Measurements from ENCODE around the gene FZD4.
"Not testable (repeated sequence)": the region's sequence is repeated elsewhere in the genome, so short reads cannot be mapped to it uniquely, and the experiment has no call there.

FZD4 gene
- 0 reads per million in 4 donors for total RNA-seq

DNA sequence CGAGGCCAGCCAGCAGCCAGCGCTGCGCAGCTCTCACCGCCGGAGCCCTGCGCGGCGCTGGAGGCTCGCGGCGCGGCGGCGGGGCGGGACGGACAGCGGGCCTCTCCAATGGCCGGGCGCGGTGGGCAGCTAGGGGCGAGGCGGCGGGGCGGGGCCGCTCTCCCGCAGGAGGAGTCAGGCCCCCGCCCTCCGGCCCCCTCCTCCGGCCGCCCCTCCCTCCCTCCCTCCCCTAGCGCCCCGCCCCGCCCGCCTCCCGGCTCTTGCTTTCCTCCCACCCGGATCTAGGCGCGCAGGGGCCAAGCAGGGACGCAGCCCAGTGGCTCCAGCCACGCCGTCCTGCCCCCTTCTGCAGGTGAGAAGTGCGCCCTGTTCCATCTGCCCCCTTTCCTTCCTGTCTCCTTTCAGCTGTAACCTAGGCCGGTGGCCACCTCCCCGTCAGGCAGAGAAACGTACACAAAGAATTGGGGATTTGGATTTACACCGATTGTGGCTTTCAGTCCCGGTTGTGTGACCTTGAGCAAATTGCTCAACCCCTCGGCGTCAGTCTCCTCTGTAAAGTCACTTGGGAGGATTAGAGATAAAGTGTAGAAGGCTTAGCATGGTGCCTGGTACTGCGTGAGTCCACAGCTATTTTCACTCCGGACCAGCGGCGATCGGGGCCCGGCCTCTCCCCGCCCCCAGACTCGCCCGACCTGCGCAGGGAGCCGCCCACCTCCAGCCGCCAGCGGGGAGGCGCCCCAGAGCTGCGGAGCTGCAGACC, at the start of gene FZD4:
Gene FZD4 (minus strand): TSS at position 35 of the 760 bp plus-strand sequence. CDS start 310 bp downstream, outside the sequence.
- peak in 2 of 5 donors; percentile 14 to 52 for DNase-seq

- DNase-seq: not testable (repeated sequence)
Measured at GRCh38 chr11:87004281-87004680, 49.1 kb upstream of the FZD4 start.

- DNase-seq: no peak
Measured at GRCh38 chr11:87002918-87003317, 47.7 kb upstream of the FZD4 start.

GRCh38 chr11:86999859-87000753, 44.9 kb upstream of the FZD4 start:
- no peak for DNase-seq

DNA sequence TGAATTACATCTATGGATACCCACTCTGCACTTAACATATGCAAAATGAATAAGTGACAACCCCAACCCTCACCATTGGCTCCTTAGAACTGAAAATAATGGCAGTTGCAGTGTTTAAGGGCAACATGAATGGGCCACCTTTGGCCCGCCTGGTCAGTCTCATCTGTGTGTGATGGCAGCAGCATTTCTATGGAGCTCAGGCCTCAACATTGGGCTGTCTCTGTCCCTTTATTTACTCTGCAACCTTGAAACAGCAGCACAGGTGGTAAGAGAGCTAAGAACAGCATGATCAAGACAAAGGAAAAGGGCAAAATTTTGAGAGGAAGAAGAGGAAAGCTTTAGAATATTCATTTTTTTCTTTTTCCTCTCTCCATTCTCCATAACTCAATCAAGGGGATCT, 44.2 kb upstream of the FZD4 start:
- DNase-seq: no peak

DNA sequence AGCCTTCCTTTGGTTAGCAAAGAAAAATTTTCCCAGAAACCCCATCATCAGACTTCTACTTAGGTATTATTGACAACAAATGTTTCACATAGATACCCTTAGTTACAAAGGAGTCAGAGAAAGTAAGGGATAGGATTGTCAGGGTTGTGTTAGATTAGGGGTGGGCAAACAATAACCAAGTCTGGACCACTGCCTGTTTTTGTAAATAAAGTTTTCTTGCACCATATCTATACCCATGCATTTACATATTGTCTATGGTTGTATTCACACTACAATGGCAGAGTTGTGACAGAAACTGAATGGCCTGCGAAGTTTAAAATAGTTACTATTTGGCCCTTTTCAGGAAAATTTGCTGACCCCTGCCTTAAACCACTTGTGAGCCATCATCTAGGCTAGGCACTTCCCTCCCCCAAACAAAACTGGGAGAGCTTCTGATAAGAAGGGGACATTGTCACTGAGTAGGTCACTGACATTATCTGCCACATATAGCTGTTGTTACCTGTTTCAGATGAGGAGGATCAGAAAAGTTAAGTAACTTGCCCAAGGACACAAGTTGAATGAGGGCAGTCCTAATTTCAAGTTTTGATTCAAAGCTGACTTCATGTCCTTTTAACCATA, 41.9 kb upstream of the FZD4 start:
- no peak for DNase-seq

GRCh38 chr11:86993031-86993430, 37.8 kb upstream of the FZD4 start:
- DNase-seq: no peak

DNA sequence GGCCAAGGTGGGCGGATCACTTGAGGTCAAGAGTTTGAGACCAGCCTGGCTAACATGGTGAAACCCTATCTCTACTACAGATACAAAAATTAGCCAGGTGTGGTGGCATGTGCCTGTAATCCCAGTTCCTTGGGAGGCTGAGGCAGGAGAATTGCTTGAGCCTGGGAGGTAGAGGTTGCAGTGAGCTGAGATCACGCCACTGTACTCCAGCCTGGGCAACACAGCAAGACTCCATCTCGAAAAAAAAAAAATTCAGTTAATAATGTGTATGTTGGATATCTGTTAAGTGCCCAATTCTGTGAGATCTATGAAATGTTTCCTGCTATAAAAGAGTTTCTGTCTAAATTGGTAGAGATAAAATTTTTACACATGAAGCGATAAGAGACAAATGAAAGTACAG, 37.1 kb upstream of the FZD4 start:
- DNase-seq: not testable (repeated sequence)

- no peak for DNase-seq
Measured at GRCh38 chr11:86991341-86991740, 36.1 kb upstream of the FZD4 start.

DNA sequence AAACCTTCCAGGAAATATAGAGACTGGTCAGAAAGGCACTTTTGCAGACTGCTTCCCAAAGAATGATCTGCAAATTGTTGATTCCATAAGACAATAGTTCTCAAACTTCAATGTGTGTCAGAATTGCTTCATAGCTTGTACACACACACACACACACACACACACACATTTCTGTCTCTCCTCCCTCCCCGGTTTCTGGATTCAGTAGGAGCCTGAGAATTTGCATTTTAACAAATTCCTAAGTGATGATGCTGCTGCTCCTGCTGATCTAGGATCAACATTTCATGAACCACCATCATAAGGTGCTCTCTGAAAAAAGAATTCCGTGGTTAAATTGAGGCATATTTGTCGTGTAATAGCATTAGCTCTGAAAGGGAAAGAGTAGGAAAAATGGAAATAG, 35.3 kb upstream of the FZD4 start:
- no peak for DNase-seq

- DNase-seq: no peak
Measured at GRCh38 chr11:86990031-86990430, 34.8 kb upstream of the FZD4 start.

DNA sequence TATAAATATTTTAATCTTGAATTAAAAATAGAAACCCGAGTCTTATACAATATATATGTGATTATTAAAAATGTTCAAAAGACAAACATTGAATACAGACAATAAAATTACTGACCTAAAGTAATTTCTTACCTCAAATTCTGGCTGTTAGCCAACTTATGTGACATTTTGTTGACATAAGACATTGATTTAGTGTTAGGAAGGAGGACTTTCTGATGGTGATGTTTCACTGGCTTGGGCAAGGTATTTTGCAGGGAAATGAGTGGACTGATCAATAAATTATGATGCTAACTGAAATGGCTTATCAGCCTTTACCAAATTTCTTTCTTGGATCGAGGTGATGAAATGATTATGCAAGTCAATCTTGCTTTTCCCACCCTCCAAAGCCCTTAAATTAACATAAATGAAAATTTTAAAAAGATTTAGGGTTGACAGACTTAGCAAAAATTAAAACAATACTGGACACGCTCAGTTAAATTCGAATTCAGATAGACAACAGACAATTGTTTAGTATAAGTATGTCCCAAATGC, 33.2 kb upstream of the FZD4 start:
- DNase-seq: no peak

DNA sequence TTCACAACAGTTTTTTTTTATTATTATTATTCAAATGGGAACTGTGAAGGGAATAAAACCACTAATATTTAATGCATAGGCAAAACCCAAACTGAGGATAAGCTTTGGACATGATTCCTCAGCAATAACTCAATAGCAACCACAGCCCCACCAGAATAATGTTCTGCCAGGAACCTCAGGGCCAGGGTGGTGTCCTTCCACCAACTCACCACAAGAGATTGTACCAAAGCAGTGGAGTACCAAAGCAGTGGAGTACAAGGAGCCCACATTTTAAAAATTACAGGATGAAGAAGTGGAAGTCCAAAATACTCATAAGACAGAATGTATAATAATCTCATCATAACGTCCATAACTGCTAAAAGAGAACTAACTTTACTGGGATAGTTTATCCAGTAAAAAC, 32.5 kb upstream of the FZD4 start:
- no peak for DNase-seq

DNA sequence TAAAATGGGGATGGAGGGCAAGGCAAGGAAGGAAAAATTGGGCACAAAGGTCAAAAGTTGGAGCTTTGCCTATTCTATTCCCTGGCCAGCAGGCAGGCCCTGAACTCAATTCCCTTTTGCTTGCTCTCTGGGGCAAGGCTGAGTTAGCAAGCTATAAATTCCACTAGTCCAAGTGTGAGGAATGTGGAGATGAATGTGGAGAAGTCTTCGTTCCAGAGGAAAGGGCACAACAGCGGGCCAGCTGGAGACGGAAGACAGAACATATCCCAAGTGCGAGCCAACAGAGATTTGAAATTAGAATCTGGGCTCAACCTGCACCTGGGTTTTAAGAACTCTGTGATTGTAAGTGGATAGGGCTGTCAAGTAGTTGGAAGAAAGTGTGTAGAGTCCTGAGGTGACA, 29.5 kb upstream of the FZD4 start:
- DNase-seq: no peak

DNA sequence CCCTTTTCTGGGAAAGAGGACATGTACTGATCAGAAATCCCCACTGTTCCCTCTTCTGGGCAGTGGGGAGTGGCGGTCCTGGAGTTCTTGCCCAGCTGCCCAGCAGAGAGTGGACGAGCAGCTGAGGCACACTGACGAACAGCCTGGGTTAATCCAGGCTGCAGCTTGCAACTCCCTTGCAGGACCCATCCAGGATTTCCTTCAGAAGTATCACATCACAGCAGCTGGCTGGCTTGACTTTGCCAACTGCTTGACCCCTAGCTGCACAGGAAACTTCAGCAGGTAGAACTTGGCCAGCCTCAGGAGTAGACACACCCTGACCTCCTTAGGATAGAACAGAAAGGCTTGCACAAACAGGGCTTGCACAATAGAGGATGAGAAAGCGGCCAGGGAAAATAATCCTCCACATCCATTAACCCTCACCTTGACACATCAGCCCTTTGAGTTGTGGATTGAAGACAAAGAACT, 27.9 kb upstream of the FZD4 start:
- DNase-seq: no peak

- no peak for DNase-seq
Measured at GRCh38 chr11:86981777-86982540, 26.8 kb upstream of the FZD4 start.

DNA sequence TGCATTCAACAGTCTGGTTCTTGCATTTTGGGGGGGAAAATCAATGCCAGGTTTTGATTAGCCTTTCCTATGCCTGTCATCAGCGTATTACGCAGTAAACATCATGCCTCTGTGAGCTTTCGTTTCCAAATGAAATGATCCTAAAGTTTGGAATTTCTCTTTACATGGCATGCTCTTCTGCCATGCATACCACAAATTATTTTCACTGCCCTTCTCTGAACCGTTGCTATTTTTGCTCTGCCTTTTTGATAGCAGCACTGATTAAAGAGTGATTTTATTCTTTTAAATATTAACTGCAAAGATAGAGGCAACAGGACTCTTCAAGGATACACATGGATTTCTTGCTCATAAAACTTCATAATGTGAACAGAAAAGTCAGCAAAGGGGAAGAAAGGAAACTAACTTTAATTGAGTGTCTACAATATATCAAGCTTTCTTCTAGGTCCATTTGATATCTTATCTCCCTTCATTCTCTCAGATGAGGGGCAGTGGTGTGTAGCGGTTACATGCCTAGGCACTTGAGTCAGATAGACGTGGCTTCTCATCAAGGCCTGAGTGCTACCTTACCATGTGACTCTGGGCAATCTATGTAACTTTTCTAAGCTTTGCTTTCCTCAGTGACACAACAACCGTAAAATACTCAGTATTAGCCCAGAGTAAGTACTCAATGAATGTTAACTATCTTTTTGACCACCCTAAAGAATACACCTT, 25.0 kb upstream of the FZD4 start:
- no peak for DNase-seq

GRCh38 chr11:86978756-86979608, 23.8 kb upstream of the FZD4 start:
- DNase-seq: peak in 1 of 5 donors; percentile 20

DNA sequence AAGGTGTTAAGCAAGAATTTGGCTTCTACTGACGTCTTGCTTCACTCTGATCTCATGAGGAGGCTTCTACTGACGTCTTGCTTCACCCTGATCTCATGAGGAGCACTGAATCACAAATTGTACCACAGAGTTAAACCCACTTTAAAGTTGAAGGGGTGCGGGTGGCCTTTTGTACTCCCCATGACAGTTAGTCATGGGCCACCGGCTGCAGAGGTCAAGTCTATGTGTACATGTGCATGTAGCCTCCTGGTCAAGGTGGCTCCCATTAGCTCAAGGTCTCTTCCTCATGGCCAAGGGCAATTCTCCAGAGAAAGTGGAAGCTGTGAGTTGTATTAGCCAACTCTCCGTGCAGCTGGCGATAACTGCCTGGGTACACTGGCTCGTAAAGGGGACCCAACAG, 23.1 kb upstream of the FZD4 start:
- no peak for DNase-seq

DNA sequence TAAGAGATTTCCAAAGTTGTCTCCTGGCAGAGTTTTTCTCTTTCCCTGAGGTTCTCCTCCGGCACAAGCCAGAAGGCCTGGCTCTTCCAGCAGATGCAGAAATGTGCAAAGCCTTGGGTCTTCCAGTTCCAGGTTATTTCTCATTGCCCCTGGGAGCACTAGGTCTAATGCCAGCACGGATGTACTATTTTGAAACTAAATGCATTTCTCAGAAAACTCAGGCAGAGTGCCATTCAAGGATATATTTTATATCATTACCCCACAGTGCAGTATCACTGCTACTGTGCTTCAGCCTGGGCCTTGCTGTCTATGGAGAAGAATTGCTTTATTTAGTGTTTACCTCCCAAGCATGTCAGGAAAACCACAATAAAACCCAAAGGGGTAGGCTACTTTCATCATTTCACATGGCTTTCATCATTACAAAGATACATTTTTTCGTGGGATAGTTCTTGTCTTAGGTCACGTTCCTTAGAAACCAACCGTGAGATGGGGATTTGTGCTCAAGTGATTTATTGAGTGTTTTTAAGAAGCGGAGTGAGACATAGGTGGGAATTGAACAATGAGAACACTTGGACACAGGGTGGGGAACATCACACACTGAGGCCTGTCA, 22.4 kb upstream of the FZD4 start:
- DNase-seq: no peak
